OCI-LY1 (cell line): Measurements from ENCODE around the gene AGBL1.

ENCODE experiments used
- H2AFZ ChIP-seq: fragments of 200-600 bp; sonication (generic), shearing (Covaris generic); 2 replicates; pipeline ENCODE4 v1.6.0; 2014; ENCODE audit warnings: antibody characterized with exemption, mild to moderate bottlenecking, low read length
- H3F3A ChIP-seq: fragments of 200-600 bp; sonication (generic), shearing (Covaris generic); 2 replicates; pipeline ENCODE4 v1.6.0; 2014; ENCODE audit warnings: mild to moderate bottlenecking, antibody characterized with exemption, low read length, moderate library complexity; ENCODE audit not compliant: insufficient read depth
- H3K27ac ChIP-seq: fragments of 200-600 bp; sonication (generic); 2 replicates; pipeline ENCODE4 v1.5.1; 2014; ENCODE audit warnings: low read length, mixed run types, mild to moderate bottlenecking, low read depth; ENCODE audit not compliant: poor library complexity, severe bottlenecking
- H3K27me3 ChIP-seq: fragments of 200-600 bp; sonication (generic); 2 replicates; pipeline ENCODE4 v1.6.0; 2014; ENCODE audit warnings: antibody characterized with exemption, mild to moderate bottlenecking, low read length, moderate library complexity; ENCODE audit not compliant: insufficient read depth
- H3K36me3 ChIP-seq: fragments of 200-600 bp; sonication (generic); 2 replicates; pipeline ENCODE4 v1.6.1; 2014; ENCODE audit warnings: mild to moderate bottlenecking, antibody characterized with exemption, low read length, moderate library complexity, mixed read lengths; ENCODE audit not compliant: insufficient read depth
- H3K4me1 ChIP-seq: fragments of 200-600 bp; sonication (generic); 2 replicates; pipeline ENCODE4 v1.5.1; 2014; ENCODE audit warnings: mild to moderate bottlenecking, low read length, moderate library complexity; ENCODE audit not compliant: insufficient read depth, severe bottlenecking
- H3K4me2 ChIP-seq: fragments of 200-600 bp; sonication (generic), shearing (Covaris generic); 2 replicates; pipeline ENCODE4 v1.6.1; 2014; ENCODE audit warnings: low read length
- H3K4me3 ChIP-seq: fragments of 200-600 bp; sonication (generic); 2 replicates; pipeline ENCODE4 v1.5.1; 2014; ENCODE audit warnings: low read length, low read depth, mild to moderate bottlenecking, mixed read lengths; ENCODE audit not compliant: poor library complexity, severe bottlenecking
- H3K79me2 ChIP-seq: fragments of 200-600 bp; shearing (Covaris generic); 2 replicates; pipeline ENCODE4 v1.6.1; 2016; ENCODE audit warnings: mixed run types, low read length, mixed read lengths; ENCODE audit not compliant: insufficient read depth
- H3K9ac ChIP-seq: fragments of 200-600 bp; sonication (generic), shearing (Covaris generic); 2 replicates; pipeline ENCODE4 v1.6.1; 2014; ENCODE audit warnings: mild to moderate bottlenecking, low read length, mixed read lengths
- H3K9me2 ChIP-seq: fragments of 200-600 bp; sonication (generic), shearing (Covaris generic); 2 replicates; pipeline ENCODE4 v1.6.1; 2014; ENCODE audit warnings: low read depth, mild to moderate bottlenecking, low read length, mixed read lengths
- H3K9me3 ChIP-seq: fragments of 200-600 bp; shearing (Covaris generic); 2 replicates; pipeline ENCODE4 v1.6.1; 2014; ENCODE audit warnings: low read length, mixed read lengths
- H4K20me1 ChIP-seq: fragments of 200-600 bp; sonication (generic), shearing (Covaris generic); 2 replicates; pipeline ENCODE4 v1.6.0; 2016; ENCODE audit warnings: mild to moderate bottlenecking, low read length; ENCODE audit not compliant: insufficient read depth
- CTCF ChIP-seq: fragments of 200-600 bp; sonication (generic), shearing (Covaris generic); IDR thresholded peaks from 2 replicates; pipeline ENCODE4 v1.5.1; 2017; ENCODE audit warnings: mild to moderate bottlenecking, antibody characterized with exemption, low read length, moderate library complexity, mixed read lengths
- EZH2 ChIP-seq: fragments of 200-600 bp; sonication (generic), shearing (Covaris generic); IDR thresholded peaks from 2 replicates; pipeline ENCODE4 v1.8.0; 2017; ENCODE audit warnings: borderline replicate concordance, mixed run types, mild to moderate bottlenecking, antibody characterized with exemption, low read length, moderate library complexity, mixed read lengths

AGBL1 gene

GRCh38 chr15:86154705-86155104, 75.0 kb downstream of the AGBL1 start:
- H3K9me3 ChIP-seq: no peaks in the 10 kb centered on the region
- H3K27me3 ChIP-seq: no peaks in the 10 kb centered on the region
- no peak overlapping the region for H3K9ac ChIP-seq
- no peak overlapping the region for H2AFZ ChIP-seq
- H4K20me1 ChIP-seq: no peaks in the 10 kb centered on the region
- no peak overlapping the region for H3K4me2 ChIP-seq
- no peaks in the 10 kb centered on the region for H3K9me2 ChIP-seq
- H3K36me3 ChIP-seq: no peaks in the 10 kb centered on the region
- H3K27ac ChIP-seq: no peak overlapping the region
- no peaks in the 10 kb centered on the region for H3K79me2 ChIP-seq
- no peaks in the 10 kb centered on the region for H3K4me1 ChIP-seq
- no peak for TF ChIP-seq EZH2
- no peak for TF ChIP-seq CTCF
- no peak overlapping the region for H3K4me3 ChIP-seq
- no peaks in the 10 kb centered on the region for H3F3A ChIP-seq

- Histone ChIP-seq H4K20me1 (no peaks in the 10 kb centered on the region), H3K9ac (no peak overlapping the region), H3K9me3 (no peaks in the 10 kb centered on the region), H3F3A (no peaks in the 10 kb centered on the region), H3K4me2 (no peak overlapping the region), H3K4me3 (no peak overlapping the region), H3K4me1 (no peaks in the 10 kb centered on the region), H3K9me2 (no peaks in the 10 kb centered on the region), H3K79me2 (no peaks in the 10 kb centered on the region), H3K27ac (no peak overlapping the region), H3K27me3 (no peaks in the 10 kb centered on the region), H2AFZ (no peak overlapping the region), H3K36me3 (no peaks in the 10 kb centered on the region)
- TF ChIP-seq CTCF (no peak), EZH2 (no peak)
Measured at GRCh38 chr15:86155551-86155950, 75.9 kb downstream of the AGBL1 start.

GRCh38 chr15:86157606-86158293, 78.1 kb downstream of the AGBL1 start:
- no peaks in the 10 kb centered on the region for H3K9me2 ChIP-seq
- H3K4me3 ChIP-seq: no peak overlapping the region
- H3F3A ChIP-seq: no peaks in the 10 kb centered on the region
- no peaks in the 10 kb centered on the region for H3K36me3 ChIP-seq
- H3K79me2 ChIP-seq: no peaks in the 10 kb centered on the region
- H2AFZ ChIP-seq: no peak overlapping the region
- no peaks in the 10 kb centered on the region for H3K4me1 ChIP-seq
- H4K20me1 ChIP-seq: no peaks in the 10 kb centered on the region
- H3K27me3 ChIP-seq: no peaks in the 10 kb centered on the region; the same call in 1 of the 2 replicates
- TF ChIP-seq EZH2: no peak
- no peak for TF ChIP-seq CTCF
- H3K27ac ChIP-seq: no peak overlapping the region
- no peaks in the 10 kb centered on the region for H3K9me3 ChIP-seq
- no peak overlapping the region for H3K4me2 ChIP-seq
- no peak overlapping the region for H3K9ac ChIP-seq
